AG20443 (cell line): ENCODE data around the gene TNXB.
A peak's percentile ranks its signal among the peaks of the same experiment; 100 is the strongest.
"Not testable (repeated sequence)": the region's sequence is repeated elsewhere in the genome, so short reads cannot be mapped to it uniquely, and the experiment has no call there.

Experiments used
- DNase-seq: peaks from one replicate; pipeline ENCODE4 v3.0.0; 2012; ENCODE audit warnings: low spot score, mixed read lengths

TNXB gene

GRCh38 chr6:32056254-32056653 lies 52.9 kb downstream of the TNXB start:
- no peak for DNase-seq

GRCh38 chr6:32055756-32056155 lies 53.4 kb downstream of the TNXB start:
- DNase-seq: not testable (repeated sequence)

- not testable (repeated sequence) for DNase-seq
Measured at GRCh38 chr6:32053314-32053713, 55.8 kb downstream of the TNXB start.

- not testable (repeated sequence) for DNase-seq
Measured at GRCh38 chr6:32052626-32053025, 56.5 kb downstream of the TNXB start.

GRCh38 chr6:32050562-32050961 lies 58.6 kb downstream of the TNXB start:
- DNase-seq: no peak

- DNase-seq: not testable (repeated sequence)
Measured at GRCh38 chr6:32049736-32050135, 59.4 kb downstream of the TNXB start.

- DNase-seq: not testable (repeated sequence)
Measured at GRCh38 chr6:32049149-32049548, 60.0 kb downstream of the TNXB start.

GRCh38 chr6:32047855-32048766 lies 61.0 kb downstream of the TNXB start:
- DNase-seq: peak; percentile 84

GRCh38 chr6:32047539-32047854 lies 61.6 kb downstream of the TNXB start:
- DNase-seq: no peak

GRCh38 chr6:32047084-32047478 lies 62.1 kb downstream of the TNXB start:
- DNase-seq: peak; percentile 83

GRCh38 chr6:32046450-32047083 lies 62.6 kb downstream of the TNXB start:
- DNase-seq: peak; percentile 57

GRCh38 chr6:32045811-32046449 lies 63.2 kb downstream of the TNXB start:
- DNase-seq: no peak

- DNase-seq: not testable (repeated sequence)
Measured at GRCh38 chr6:32044916-32045315, 64.2 kb downstream of the TNXB start.

GRCh38 chr6:32043589-32044380 lies 65.4 kb downstream of the TNXB start:
- not testable (repeated sequence) for DNase-seq

- not testable (repeated sequence) for DNase-seq
Measured at GRCh38 chr6:32042276-32042675, 66.9 kb downstream of the TNXB start.

- DNase-seq: not testable (repeated sequence)
Measured at GRCh38 chr6:32041385-32041784, 67.8 kb downstream of the TNXB start.

- not testable (repeated sequence) for DNase-seq
Measured at GRCh38 chr6:32041050-32041321, 68.2 kb downstream of the TNXB start.

GRCh38 chr6:32040299-32041049 lies 68.7 kb downstream of the TNXB start:
- DNase-seq: not testable (repeated sequence)

GRCh38 chr6:32039321-32040274 lies 69.5 kb downstream of the TNXB start:
- DNase-seq: not testable (repeated sequence)

GRCh38 chr6:32038878-32039277 lies 70.3 kb downstream of the TNXB start:
- not testable (repeated sequence) for DNase-seq
